ENCODE data around the gene PJA2.

DNA sequence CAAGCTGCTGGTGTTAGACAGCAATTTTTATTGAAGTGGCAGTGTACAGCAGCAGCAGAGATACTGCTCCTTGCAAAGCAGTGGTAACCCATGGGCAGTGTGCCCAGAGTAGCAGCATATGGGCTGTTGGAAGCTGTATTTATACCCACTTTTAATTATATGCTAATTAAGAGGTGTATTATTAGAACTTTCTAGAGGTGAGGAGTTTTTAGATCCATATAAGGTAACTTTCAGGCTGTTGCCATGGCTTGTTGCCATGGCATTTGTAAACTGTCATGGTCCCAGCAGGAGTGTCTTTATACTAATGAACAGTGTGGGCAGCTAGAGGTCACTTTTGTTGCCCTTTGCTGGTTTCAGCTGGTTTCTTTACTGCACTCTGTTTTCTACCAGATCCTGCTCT, 3.7 kb upstream of the PJA2 start:
- TF ChIP-seq PHF8 (IDR thresholded peaks at IDR 0.05; ENCODE audit: borderline replicate concordance, low read depth) (no peak), MAZ (IDR thresholded peaks at IDR 0.05; ENCODE audit: borderline replicate concordance, low read depth, low read length) (no peak), POLR2AphosphoS2 (conservative IDR thresholded peaks at IDR 0.05; ENCODE audit: low read length) (no peak), POLR2A (IDR thresholded peaks at IDR 0.05; ENCODE audit: low read length) (no peak), RAD21 (conservative IDR thresholded peaks at IDR 0.05 in 1 of 2, IDR thresholded peaks at IDR 0.05 in 1 of 2) (no peak), RCOR1 (IDR thresholded peaks at IDR 0.05; ENCODE audit: low read depth, low read length) (no peak), HDAC2 (IDR thresholded peaks at IDR 0.05) (no peak), EHF (CRISPR knock-in tag; IDR thresholded peaks at IDR 0.05) (no peak), JUN (IDR thresholded peaks at IDR 0.05) (no peak), MYC (IDR thresholded peaks at IDR 0.05; ENCODE audit: borderline replicate concordance, low read length) (no peak)
- TF ChIP-seq, protein P1, sequence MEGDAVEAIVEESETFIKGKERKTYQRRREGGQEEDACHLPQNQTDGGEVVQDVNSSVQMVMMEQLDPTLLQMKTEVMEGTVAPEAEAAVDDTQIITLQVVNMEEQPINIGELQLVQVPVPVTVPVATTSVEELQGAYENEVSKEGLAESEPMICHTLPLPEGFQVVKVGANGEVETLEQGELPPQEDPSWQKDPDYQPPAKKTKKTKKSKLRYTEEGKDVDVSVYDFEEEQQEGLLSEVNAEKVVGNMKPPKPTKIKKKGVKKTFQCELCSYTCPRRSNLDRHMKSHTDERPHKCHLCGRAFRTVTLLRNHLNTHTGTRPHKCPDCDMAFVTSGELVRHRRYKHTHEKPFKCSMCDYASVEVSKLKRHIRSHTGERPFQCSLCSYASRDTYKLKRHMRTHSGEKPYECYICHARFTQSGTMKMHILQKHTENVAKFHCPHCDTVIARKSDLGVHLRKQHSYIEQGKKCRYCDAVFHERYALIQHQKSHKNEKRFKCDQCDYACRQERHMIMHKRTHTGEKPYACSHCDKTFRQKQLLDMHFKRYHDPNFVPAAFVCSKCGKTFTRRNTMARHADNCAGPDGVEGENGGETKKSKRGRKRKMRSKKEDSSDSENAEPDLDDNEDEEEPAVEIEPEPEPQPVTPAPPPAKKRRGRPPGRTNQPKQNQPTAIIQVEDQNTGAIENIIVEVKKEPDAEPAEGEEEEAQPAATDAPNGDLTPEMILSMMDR (IDR thresholded peaks at IDR 0.05), result no peak
- TF ChIP-seq, protein P2, sequence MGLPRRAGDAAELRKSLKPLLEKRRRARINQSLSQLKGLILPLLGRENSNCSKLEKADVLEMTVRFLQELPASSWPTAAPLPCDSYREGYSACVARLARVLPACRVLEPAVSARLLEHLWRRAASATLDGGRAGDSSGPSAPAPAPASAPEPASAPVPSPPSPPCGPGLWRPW (IDR thresholded peaks at IDR 0.05), result no peak
- TF ChIP-seq, protein P3, sequence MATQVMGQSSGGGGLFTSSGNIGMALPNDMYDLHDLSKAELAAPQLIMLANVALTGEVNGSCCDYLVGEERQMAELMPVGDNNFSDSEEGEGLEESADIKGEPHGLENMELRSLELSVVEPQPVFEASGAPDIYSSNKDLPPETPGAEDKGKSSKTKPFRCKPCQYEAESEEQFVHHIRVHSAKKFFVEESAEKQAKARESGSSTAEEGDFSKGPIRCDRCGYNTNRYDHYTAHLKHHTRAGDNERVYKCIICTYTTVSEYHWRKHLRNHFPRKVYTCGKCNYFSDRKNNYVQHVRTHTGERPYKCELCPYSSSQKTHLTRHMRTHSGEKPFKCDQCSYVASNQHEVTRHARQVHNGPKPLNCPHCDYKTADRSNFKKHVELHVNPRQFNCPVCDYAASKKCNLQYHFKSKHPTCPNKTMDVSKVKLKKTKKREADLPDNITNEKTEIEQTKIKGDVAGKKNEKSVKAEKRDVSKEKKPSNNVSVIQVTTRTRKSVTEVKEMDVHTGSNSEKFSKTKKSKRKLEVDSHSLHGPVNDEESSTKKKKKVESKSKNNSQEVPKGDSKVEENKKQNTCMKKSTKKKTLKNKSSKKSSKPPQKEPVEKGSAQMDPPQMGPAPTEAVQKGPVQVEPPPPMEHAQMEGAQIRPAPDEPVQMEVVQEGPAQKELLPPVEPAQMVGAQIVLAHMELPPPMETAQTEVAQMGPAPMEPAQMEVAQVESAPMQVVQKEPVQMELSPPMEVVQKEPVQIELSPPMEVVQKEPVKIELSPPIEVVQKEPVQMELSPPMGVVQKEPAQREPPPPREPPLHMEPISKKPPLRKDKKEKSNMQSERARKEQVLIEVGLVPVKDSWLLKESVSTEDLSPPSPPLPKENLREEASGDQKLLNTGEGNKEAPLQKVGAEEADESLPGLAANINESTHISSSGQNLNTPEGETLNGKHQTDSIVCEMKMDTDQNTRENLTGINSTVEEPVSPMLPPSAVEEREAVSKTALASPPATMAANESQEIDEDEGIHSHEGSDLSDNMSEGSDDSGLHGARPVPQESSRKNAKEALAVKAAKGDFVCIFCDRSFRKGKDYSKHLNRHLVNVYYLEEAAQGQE (IDR thresholded peaks at IDR 0.05), result no peak
- TF ChIP-seq, protein P4, sequence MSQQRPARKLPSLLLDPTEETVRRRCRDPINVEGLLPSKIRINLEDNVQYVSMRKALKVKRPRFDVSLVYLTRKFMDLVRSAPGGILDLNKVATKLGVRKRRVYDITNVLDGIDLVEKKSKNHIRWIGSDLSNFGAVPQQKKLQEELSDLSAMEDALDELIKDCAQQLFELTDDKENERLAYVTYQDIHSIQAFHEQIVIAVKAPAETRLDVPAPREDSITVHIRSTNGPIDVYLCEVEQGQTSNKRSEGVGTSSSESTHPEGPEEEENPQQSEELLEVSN (IDR thresholded peaks at IDR 0.05; ENCODE audit: borderline replicate concordance, low read depth), result no peak
